ENCODE data around the gene DVL2.

The DVL2 gene

GRCh38 chr17:7218166-7218565, 16.2 kb downstream of the DVL2 start:
- DNase-seq, result no peak

- DNase-seq, result no peak
Measured at GRCh38 chr17:7217113-7217987, 17.0 kb downstream of the DVL2 start.

- DNase-seq, result no peak
Measured at GRCh38 chr17:7216242-7217112, 17.8 kb downstream of the DVL2 start.

GRCh38 chr17:7215652-7216180, 18.6 kb downstream of the DVL2 start:
- no peak for DNase-seq

- DNase-seq, result no peak
Measured at GRCh38 chr17:7215136-7215638, 19.1 kb downstream of the DVL2 start.

GRCh38 chr17:7214300-7215135, 19.8 kb downstream of the DVL2 start:
- peak; percentile 75 for DNase-seq

- DNase-seq, result peak; percentile 52
Measured at GRCh38 chr17:7213895-7214299, 20.4 kb downstream of the DVL2 start.

- DNase-seq, result no peak
Measured at GRCh38 chr17:7211491-7212273, 22.6 kb downstream of the DVL2 start.

- no peak for DNase-seq
Measured at GRCh38 chr17:7208754-7209460, 25.4 kb downstream of the DVL2 start.

GRCh38 chr17:7208027-7208571, 26.2 kb downstream of the DVL2 start:
- no peak for DNase-seq

- no peak for DNase-seq
Measured at GRCh38 chr17:7207120-7208001, 27.0 kb downstream of the DVL2 start.

- DNase-seq, result no peak
Measured at GRCh38 chr17:7205561-7205960, 28.8 kb downstream of the DVL2 start.

- DNase-seq, result peak; percentile 60
Measured at GRCh38 chr17:7204828-7205461, 29.4 kb downstream of the DVL2 start.

GRCh38 chr17:7204336-7204735, 30.0 kb downstream of the DVL2 start:
- peak; percentile 36 for DNase-seq

GRCh38 chr17:7203391-7203790, 30.9 kb downstream of the DVL2 start:
- no peak for DNase-seq

GRCh38 chr17:7196651-7197401, 37.5 kb downstream of the DVL2 start:
- DNase-seq, result no peak

GRCh38 chr17:7195971-7196370, 38.3 kb downstream of the DVL2 start:
- DNase-seq, result no peak

GRCh38 chr17:7192271-7192937, 41.9 kb downstream of the DVL2 start:
- peak; percentile 21 for DNase-seq
